BE2C (cell line): ENCODE data around the gene ARHGEF26.

ENCODE experiments used
- DNase-seq: peaks from one replicate; pipeline ENCODE4 v3.0.0-alpha.2; 2020
- H3K27me3 ChIP-seq: fragments of 250-450 bp; sonication (Bioruptor Pico); 2 replicates; pipeline ENCODE4 v1.5.1; 2020; ENCODE audit warnings: mild to moderate bottlenecking
- H3K36me3 ChIP-seq: fragments of 250-450 bp; sonication (Bioruptor Pico); 2 replicates; pipeline ENCODE4 v1.5.1; 2020; ENCODE audit warnings: mild to moderate bottlenecking
- H3K4me1 ChIP-seq: fragments of 250-450 bp; sonication (Bioruptor Pico); 2 replicates; pipeline ENCODE4 v1.5.1; 2020
- H3K4me3 ChIP-seq: 2 replicates; pipeline ENCODE4 v1.5.1; 2011; ENCODE audit warnings: low read depth, low read length
- H3K9me3 ChIP-seq: fragments of 250-450 bp; sonication (Bioruptor Pico); 2 replicates; pipeline ENCODE4 v1.5.1; 2020
- CTCF ChIP-seq: IDR thresholded peaks from 2 replicates; pipeline ENCODE4 v1.5.1; 2012; ENCODE audit warnings: mild to moderate bottlenecking, low read depth, low read length

Gene ARHGEF26

GRCh38 chr3:154274348-154274747, 153.2 kb downstream of the ARHGEF26 start:
- H3K9me3 ChIP-seq, result no peaks in the 10 kb centered on the region
- no peaks in the 10 kb centered on the region for H3K27me3 ChIP-seq
- H3K36me3 ChIP-seq, result peaks cover 75% of the 10 kb centered on the region
- H3K4me3 ChIP-seq, result no peak overlapping the region
- TF ChIP-seq CTCF, result no peak
- peaks cover 18% of the 10 kb centered on the region for H3K4me1 ChIP-seq
- no peak for DNase-seq

- no peak overlapping the region for H3K4me3 ChIP-seq
- no peak for TF ChIP-seq CTCF
- H3K27me3 ChIP-seq, result no peaks in the 10 kb centered on the region
- H3K9me3 ChIP-seq, result no peaks in the 10 kb centered on the region
- no peak for DNase-seq
- H3K4me1 ChIP-seq, result peaks cover 18% of the 10 kb centered on the region
- H3K36me3 ChIP-seq, result peaks cover 76% of the 10 kb centered on the region
Observed at GRCh38 chr3:154275292-154275691, 154.1 kb downstream of the ARHGEF26 start.

GRCh38 chr3:154275965-154276364, 154.8 kb downstream of the ARHGEF26 start:
- peaks cover 81% of the 10 kb centered on the region for H3K36me3 ChIP-seq

GRCh38 chr3:154280161-154280560, 159.0 kb downstream of the ARHGEF26 start:
- H3K36me3 ChIP-seq, result peaks cover 90% of the 10 kb centered on the region
- TF ChIP-seq CTCF, result no peak
- no peak for DNase-seq
- H3K9me3 ChIP-seq, result no peaks in the 10 kb centered on the region
- H3K4me3 ChIP-seq, result no peak overlapping the region
- no peaks in the 10 kb centered on the region for H3K27me3 ChIP-seq
- peaks cover 11% of the 10 kb centered on the region for H3K4me1 ChIP-seq

More at GRCh38 chr3:154275965-154276364, 154.8 kb downstream of the ARHGEF26 start:
- no peaks in the 10 kb centered on the region for H3K9me3 ChIP-seq
- TF ChIP-seq CTCF, result no peak
- peaks cover 18% of the 10 kb centered on the region for H3K4me1 ChIP-seq
- no peak overlapping the region for H3K4me3 ChIP-seq
- DNase-seq, result peak; percentile 26
- no peaks in the 10 kb centered on the region for H3K27me3 ChIP-seq

- H3K27me3 ChIP-seq, result no peaks in the 10 kb centered on the region
- H3K9me3 ChIP-seq, result no peaks in the 10 kb centered on the region
- no peak overlapping the region for H3K4me3 ChIP-seq
- H3K4me1 ChIP-seq, result no peaks in the 10 kb centered on the region
- H3K36me3 ChIP-seq, result peaks cover 79% of the 10 kb centered on the region
- no peak for DNase-seq
- TF ChIP-seq CTCF, result no peak
Observed at GRCh38 chr3:154285221-154285620, 164.0 kb downstream of the ARHGEF26 start.

GRCh38 chr3:154290187-154290586, 169.0 kb downstream of the ARHGEF26 start:
- DNase-seq, result no peak
- H3K27me3 ChIP-seq, result no peaks in the 10 kb centered on the region
- H3K36me3 ChIP-seq, result peaks cover 68% of the 10 kb centered on the region
- H3K9me3 ChIP-seq, result no peaks in the 10 kb centered on the region
- H3K4me3 ChIP-seq, result no peak overlapping the region
- TF ChIP-seq CTCF, result no peak
- no peaks in the 10 kb centered on the region for H3K4me1 ChIP-seq
